ENCODE data around the gene MORC2. TPM values are rescaled to one million over a fixed set of nuclear protein-coding genes. Genes with fewer than 3 reads are reported as not detected.

The MORC2 gene
- total RNA-seq, 1 donor from 2014 or later = 50.6 TPM

- H3K4me1 Mint-ChIP-seq = peaks cover 43% of the 10 kb centered on the region
- peaks cover 68% of the 10 kb centered on the region for H3K36me3 Mint-ChIP-seq (ENCODE audit: low read depth)
- no peaks in the 10 kb centered on the region for H3K9me3 Mint-ChIP-seq
- H3K27me3 Mint-ChIP-seq = no peaks in the 10 kb centered on the region
- intact Hi-C loops (cut with micrococcal nuclease) = no loop called here
- DNase-seq = no peak
- H3K4me3 Mint-ChIP-seq = no peak overlapping the region
- H3K27ac Mint-ChIP-seq = peak overlapping the region; percentile 8
These were observed 22.9 kb downstream of the MORC2 start for GRCh38 chr22:30945653-30946052.

- no peak for DNase-seq
- Mint-ChIP-seq H3K4me1 (peaks cover 50% of the 10 kb centered on the region), H3K9me3 (no peaks in the 10 kb centered on the region), H3K36me3 (ENCODE audit: low read depth) (peaks cover 66% of the 10 kb centered on the region), H3K27ac (peak overlapping the region; percentile 7), H3K27me3 (no peaks in the 10 kb centered on the region), H3K4me3 (no peak overlapping the region)
- intact Hi-C loops (cut with micrococcal nuclease) = no loop called here
These were observed 23.6 kb downstream of the MORC2 start for GRCh38 chr22:30944986-30945385.

DNA sequence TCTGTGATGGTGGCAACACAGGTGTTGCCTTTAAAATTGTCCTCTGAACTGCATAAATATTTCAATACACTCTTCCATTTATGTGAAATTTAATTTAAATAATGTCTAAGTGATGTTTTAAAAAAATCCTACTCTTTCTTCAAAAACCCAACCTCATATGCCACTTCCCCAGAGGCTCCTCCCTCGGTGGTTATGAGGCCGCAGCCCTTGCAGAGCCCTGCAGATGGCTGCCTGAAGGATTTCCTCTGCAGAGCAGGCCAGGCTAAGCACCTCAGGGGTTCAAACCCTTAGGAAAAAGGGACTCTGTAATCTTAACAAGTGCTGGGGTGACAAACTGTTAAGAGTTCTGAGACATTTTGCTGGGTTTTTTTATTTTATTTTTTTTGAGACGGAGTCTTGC, 25.2 kb downstream of the MORC2 start:
- intact Hi-C loops (cut with micrococcal nuclease) = no loop called here
- no peaks in the 10 kb centered on the region for H3K9me3 Mint-ChIP-seq
- peak overlapping the region; percentile 43 for H3K27ac Mint-ChIP-seq
- H3K36me3 Mint-ChIP-seq (ENCODE audit: low read depth) = peaks cover 69% of the 10 kb centered on the region
- no peaks in the 10 kb centered on the region for H3K27me3 Mint-ChIP-seq
- DNase-seq = peak; percentile 91
- peaks cover 52% of the 10 kb centered on the region for H3K4me1 Mint-ChIP-seq
- peak overlapping the region; percentile 18 for H3K4me3 Mint-ChIP-seq

DNA sequence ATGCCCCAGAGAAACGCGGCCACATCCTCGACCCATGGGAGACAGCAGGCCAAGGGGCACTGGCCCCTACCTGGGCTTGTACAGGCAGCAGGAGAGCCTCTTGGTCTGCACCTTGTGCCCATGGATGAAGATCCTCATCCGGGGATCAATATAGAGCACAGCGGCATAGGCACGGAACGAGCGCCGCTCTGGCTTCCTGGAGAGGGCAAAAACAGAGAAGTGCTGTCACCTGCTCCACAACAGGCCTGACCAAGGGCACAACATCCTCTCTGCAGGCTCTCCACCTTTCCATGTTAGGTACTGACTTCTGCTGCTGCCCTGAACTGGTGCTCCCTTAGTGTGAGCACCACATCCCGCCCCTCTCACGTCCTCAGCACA, 27.2 kb downstream of the MORC2 start:
- H3K4me3 Mint-ChIP-seq = peak overlapping the region; percentile 61
- intact Hi-C loops (cut with micrococcal nuclease) = no loop called here
- H3K27ac Mint-ChIP-seq = peak overlapping the region; percentile 52
- peaks cover 48% of the 10 kb centered on the region for H3K4me1 Mint-ChIP-seq
- no peak for DNase-seq
- no peaks in the 10 kb centered on the region for H3K27me3 Mint-ChIP-seq
- H3K36me3 Mint-ChIP-seq (ENCODE audit: low read depth) = peaks cover 81% of the 10 kb centered on the region
- no peaks in the 10 kb centered on the region for H3K9me3 Mint-ChIP-seq

GRCh38 chr22:30940685-30941362, 27.8 kb downstream of the MORC2 start:
- Mint-ChIP-seq H3K4me1 (peaks cover 44% of the 10 kb centered on the region), H3K27ac (peak overlapping the region; percentile 52), H3K4me3 (peak overlapping the region; percentile 61), H3K36me3 (ENCODE audit: low read depth) (peaks cover 76% of the 10 kb centered on the region), H3K27me3 (no peaks in the 10 kb centered on the region), H3K9me3 (no peaks in the 10 kb centered on the region)
- DNase-seq = peak; percentile 76
- intact Hi-C loops (cut with micrococcal nuclease) = no loop called here

GRCh38 chr22:30934053-30934452, 34.5 kb downstream of the MORC2 start:
- H3K9me3 Mint-ChIP-seq = no peaks in the 10 kb centered on the region
- no peak overlapping the region for H3K4me3 Mint-ChIP-seq
- no peak overlapping the region for H3K27ac Mint-ChIP-seq
- intact Hi-C loops (cut with micrococcal nuclease) = no loop called here
- H3K4me1 Mint-ChIP-seq = no peaks in the 10 kb centered on the region
- DNase-seq = no peak
- H3K36me3 Mint-ChIP-seq (ENCODE audit: low read depth) = peaks cover 67% of the 10 kb centered on the region
- H3K27me3 Mint-ChIP-seq = no peaks in the 10 kb centered on the region

DNA sequence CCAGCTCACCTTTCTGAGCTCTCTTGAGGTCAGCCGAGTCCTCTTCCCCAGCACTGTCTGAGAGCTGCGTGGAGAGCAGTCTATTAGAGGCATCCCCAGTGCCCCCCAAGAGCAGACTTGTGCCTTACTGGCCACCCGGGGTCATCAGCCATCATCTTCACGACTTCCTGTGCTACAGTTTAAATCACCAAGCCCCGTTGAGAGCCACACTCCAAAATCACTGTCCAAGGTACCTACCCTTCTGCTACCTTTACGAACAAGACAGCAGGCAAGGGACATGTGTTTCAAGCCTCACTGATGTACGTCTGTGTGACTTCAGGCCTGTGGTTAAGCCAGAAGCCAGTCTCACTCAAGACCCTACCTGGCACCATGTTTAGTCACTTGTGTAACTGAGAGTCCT, 35.1 kb downstream of the MORC2 start:
- intact Hi-C loops (cut with micrococcal nuclease) = no loop called here

DNA sequence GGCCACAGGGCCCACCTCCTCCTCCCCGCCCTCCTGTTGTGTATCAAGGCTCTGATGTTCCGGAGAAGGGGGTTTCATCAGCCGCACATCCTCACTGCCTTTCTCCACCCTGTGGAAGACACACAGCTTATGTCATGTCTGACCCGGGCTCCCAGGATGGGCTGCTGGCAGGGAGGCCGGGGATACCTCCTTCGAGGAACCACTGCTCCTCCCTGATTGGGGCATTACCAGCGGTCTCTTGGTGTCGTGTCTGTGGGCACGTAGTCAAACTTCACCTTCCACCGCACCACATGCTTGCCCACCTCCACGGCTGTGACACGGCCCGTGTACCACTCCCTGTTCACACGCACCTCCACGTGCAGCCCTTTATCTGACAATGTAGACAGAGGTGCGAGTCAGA, 35.9 kb downstream of the MORC2 start:
- Mint-ChIP-seq H3K4me1 (no peaks in the 10 kb centered on the region), H3K27ac (no peak overlapping the region), H3K4me3 (no peak overlapping the region), H3K27me3 (no peaks in the 10 kb centered on the region), H3K9me3 (no peaks in the 10 kb centered on the region), H3K36me3 (ENCODE audit: low read depth) (peaks cover 64% of the 10 kb centered on the region)
- no peak for DNase-seq
- intact Hi-C loops (cut with micrococcal nuclease) = no loop called here

More for the DNA sequence above, 35.1 kb downstream of the MORC2 start:
- no peak for DNase-seq
- no peak overlapping the region for H3K27ac Mint-ChIP-seq
- no peaks in the 10 kb centered on the region for H3K27me3 Mint-ChIP-seq
- H3K9me3 Mint-ChIP-seq = no peaks in the 10 kb centered on the region
- no peaks in the 10 kb centered on the region for H3K4me1 Mint-ChIP-seq
- peaks cover 66% of the 10 kb centered on the region for H3K36me3 Mint-ChIP-seq (ENCODE audit: low read depth)
- no peak overlapping the region for H3K4me3 Mint-ChIP-seq

GRCh38 chr22:30931541-30932300, 36.9 kb downstream of the MORC2 start:
- no peak overlapping the region for H3K4me3 Mint-ChIP-seq
- intact Hi-C loops (cut with micrococcal nuclease) = no loop called here
- H3K27ac Mint-ChIP-seq = no peak overlapping the region
- H3K27me3 Mint-ChIP-seq = no peaks in the 10 kb centered on the region
- no peak for DNase-seq
- peaks cover 66% of the 10 kb centered on the region for H3K36me3 Mint-ChIP-seq (ENCODE audit: low read depth)
- no peaks in the 10 kb centered on the region for H3K9me3 Mint-ChIP-seq
- H3K4me1 Mint-ChIP-seq = no peaks in the 10 kb centered on the region

DNA sequence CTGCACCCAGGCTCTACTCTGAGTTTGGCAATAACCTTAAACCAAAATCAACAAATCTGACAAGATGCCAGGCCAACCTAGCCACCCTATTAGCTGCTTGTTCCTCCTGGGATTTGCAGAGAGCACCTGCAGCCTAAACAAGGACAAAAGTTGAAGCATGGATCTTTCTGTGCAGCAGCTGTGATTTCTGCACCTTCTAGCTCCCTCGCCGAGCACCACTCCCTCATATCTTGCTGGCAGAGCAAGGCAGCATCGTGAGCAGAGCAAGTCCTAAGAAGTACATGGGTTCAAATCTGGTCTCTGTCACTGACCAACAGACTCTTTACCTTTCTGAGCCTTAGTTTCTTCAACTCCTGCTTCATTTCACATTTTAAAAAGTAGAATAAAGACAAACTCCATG, 38.3 kb downstream of the MORC2 start:
- H3K4me1 Mint-ChIP-seq = no peaks in the 10 kb centered on the region
- no peak overlapping the region for H3K4me3 Mint-ChIP-seq
- H3K27ac Mint-ChIP-seq = no peak overlapping the region
- intact Hi-C loops (cut with micrococcal nuclease) = no loop called here
- H3K27me3 Mint-ChIP-seq = no peaks in the 10 kb centered on the region
- no peak for DNase-seq
- peaks cover 63% of the 10 kb centered on the region for H3K36me3 Mint-ChIP-seq (ENCODE audit: low read depth)
- H3K9me3 Mint-ChIP-seq = no peaks in the 10 kb centered on the region

- Mint-ChIP-seq H3K27me3 (no peaks in the 10 kb centered on the region), H3K4me3 (no peak overlapping the region), H3K4me1 (no peaks in the 10 kb centered on the region), H3K9me3 (no peaks in the 10 kb centered on the region), H3K36me3 (ENCODE audit: low read depth) (peaks cover 59% of the 10 kb centered on the region), H3K27ac (no peak overlapping the region)
- intact Hi-C loops (cut with micrococcal nuclease) = no loop called here
- no peak for DNase-seq
These were observed 40.2 kb downstream of the MORC2 start for GRCh38 chr22:30928401-30928800.

DNA sequence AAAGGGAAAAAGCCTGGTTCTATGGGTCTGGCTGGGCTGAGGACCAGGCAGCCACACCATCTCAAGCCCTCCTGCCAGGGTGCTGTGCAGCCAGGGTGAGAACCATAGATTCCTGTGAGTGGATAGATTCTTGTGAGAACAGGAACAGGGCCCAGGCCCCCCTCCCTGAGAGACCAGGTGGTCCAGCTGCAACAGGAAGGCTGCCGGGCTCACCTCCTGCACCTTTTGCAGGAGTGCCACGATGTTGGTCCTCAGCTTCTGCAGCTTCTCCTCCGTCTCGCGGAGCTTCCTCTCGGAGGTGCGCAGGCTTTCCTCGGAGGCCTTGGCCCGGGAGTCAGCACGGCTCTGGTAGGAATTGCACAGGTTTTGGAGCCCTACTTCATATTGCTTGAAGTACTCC, 40.8 kb downstream of the MORC2 start:
- Mint-ChIP-seq H3K4me1 (no peaks in the 10 kb centered on the region), H3K9me3 (no peaks in the 10 kb centered on the region), H3K27ac (no peak overlapping the region), H3K4me3 (no peak overlapping the region), H3K27me3 (no peaks in the 10 kb centered on the region), H3K36me3 (ENCODE audit: low read depth) (peaks cover 55% of the 10 kb centered on the region)
- intact Hi-C loops (cut with micrococcal nuclease) = no loop called here
- DNase-seq = no peak

DNA sequence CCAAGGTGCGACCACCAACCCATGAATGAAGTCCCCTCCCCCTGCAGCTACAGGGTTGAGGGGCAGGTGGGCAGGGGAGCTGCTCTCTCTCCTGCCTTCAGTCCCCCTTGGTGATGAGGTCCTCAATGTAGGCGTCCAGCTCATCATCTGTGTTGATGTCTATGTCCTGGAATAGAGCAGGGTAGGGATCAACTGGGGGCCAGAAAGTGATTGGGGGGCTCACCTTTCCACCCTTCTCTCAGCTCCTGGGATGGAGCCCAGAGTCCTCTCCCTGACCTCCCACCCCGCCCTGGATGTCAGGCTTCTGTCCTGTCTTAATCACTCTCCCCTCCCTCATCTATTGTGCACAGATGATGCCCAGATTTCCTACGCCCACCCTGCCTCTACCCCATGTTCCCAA, 41.9 kb downstream of the MORC2 start:
- intact Hi-C loops (cut with micrococcal nuclease) = no loop called here
- no peak overlapping the region for H3K27ac Mint-ChIP-seq
- H3K9me3 Mint-ChIP-seq = peaks cover 3% of the 10 kb centered on the region
- H3K27me3 Mint-ChIP-seq = no peaks in the 10 kb centered on the region
- no peak for DNase-seq
- H3K4me1 Mint-ChIP-seq = peaks cover 3% of the 10 kb centered on the region
- H3K36me3 Mint-ChIP-seq (ENCODE audit: low read depth) = peaks cover 50% of the 10 kb centered on the region
- H3K4me3 Mint-ChIP-seq = no peak overlapping the region

GRCh38 chr22:30925667-30926066, 42.9 kb downstream of the MORC2 start:
- Mint-ChIP-seq H3K9me3 (peaks cover 3% of the 10 kb centered on the region), H3K4me1 (peaks cover 8% of the 10 kb centered on the region), H3K27me3 (no peaks in the 10 kb centered on the region), H3K36me3 (ENCODE audit: low read depth) (peaks cover 42% of the 10 kb centered on the region), H3K4me3 (no peak overlapping the region), H3K27ac (no peak overlapping the region)
- DNase-seq = no peak
- intact Hi-C loops (cut with micrococcal nuclease) = no loop called here
